K562 (cell line): Measurements from ENCODE around the gene BRD3. TPM values are rescaled to one million over a fixed set of nuclear protein-coding genes. Genes with fewer than 3 reads are reported as not detected.

Experiments used
- ETS1 ChIP-seq: conservative IDR thresholded peaks from 2 replicates; pipeline ENCODE4 v1.6.1; 2011; ENCODE audit warnings: low read depth, mild to moderate bottlenecking, low read length; ENCODE audit not compliant: control insufficient read depth
- FOXK2 ChIP-seq, 2 experiments: fragments of 450-650 bp; IDR thresholded peaks in 1 of 2; conservative IDR thresholded peaks in 1 of 2; 2 replicates each; pipeline ENCODE4 v1.6.1; 2016; ENCODE audit warnings: low read depth in 2 of 2, mild to moderate bottlenecking in 1 of 2
- PHF8 ChIP-seq: fragments of 200-600 bp; sonication (generic); IDR thresholded peaks from 2 replicates; pipeline ENCODE4 v1.6.1; 2012; ENCODE audit warnings: mixed run types, mild to moderate bottlenecking, inconsistent platforms, low read length, moderate library complexity, borderline replicate concordance
- PRDM10 ChIP-seq: fragments of 450-650 bp; IDR thresholded peaks from 2 replicates; pipeline ENCODE4 v1.6.1; 2018; ENCODE audit not compliant: partially characterized antibody
- SMARCA4 ChIP-seq: fragments of 450-650 bp; IDR thresholded peaks from 2 replicates; pipeline ENCODE4 v1.6.1; 2016
- TAF1 ChIP-seq: IDR thresholded peaks from 2 replicates; pipeline ENCODE4 v1.6.1; 2011; ENCODE audit warnings: mild to moderate bottlenecking, low read length, moderate library complexity; ENCODE audit not compliant: insufficient read depth, control insufficient read depth, severe bottlenecking; ENCODE audit errors: extremely low read depth
- ZMIZ1 ChIP-seq, 2 experiments: fragments of 150-350 bp in 1 of 2; IDR thresholded peaks; 2 replicates each; pipeline ENCODE4 v1.6.1; 2012 to 2016; ENCODE audit warnings: low read depth in 2 of 2, low read length in 2 of 2, mild to moderate bottlenecking in 1 of 2, moderate library complexity in 1 of 2
- ZNF740 ChIP-seq, 3 experiments: fragments of 200-800 bp in 1 of 3; sonication (Bioruptor generic) in 1 of 3; sonication (generic) in 1 of 3; formaldehyde crosslinking in 1 of 3; IDR thresholded peaks; 2 replicates each; pipeline versions ENCODE4 v1.6.1 to v1.8.0; 2016 to 2022; ENCODE audit warnings: mild to moderate bottlenecking in 2 of 3, missing compliant biosample characterization in 2 of 3, missing genetic modification characterization in 2 of 3, missing genetic modification reagents in 1 of 3
- ZNF778 ChIP-seq: fragments of 450-650 bp; formaldehyde crosslinking; IDR thresholded peaks from 2 replicates; pipeline ENCODE4 v1.4.0; 2020; ENCODE audit warnings: mild to moderate bottlenecking, moderate library complexity
- polyA plus RNA-seq, 8 experiments: library from polyadenylated mRNA; depleted of rRNA in 4 of 8; stranded (reverse) in 5 of 8; unstranded in 3 of 8; fragments of >200 nt; fragmentation: Nextera tagmentation in 2 of 8; fragmentation: Illumina TruSeq in 1 of 8; extraction: Ambion mirVana in 2 of 8; extraction: Trizol in 1 of 8; gene quantifications; 2 replicates each; pipeline versions ENCODE4 v1.2.1 to v1.2.3, GENCODE V29; 2011 to 2014; ENCODE audit warnings: inconsistent platforms in 1 of 8, missing spikeins in 1 of 8
- total RNA-seq, 7 experiments: library from RNA; depleted of rRNA in 6 of 7; stranded (reverse); fragments of >200 nt in 6 of 7; fragmentation: Illumina TruSeq in 2 of 7; extraction: Trizol in 2 of 7; gene quantifications; 2 replicates each; pipeline versions ENCODE4 v1.2.1 to v1.2.3, GENCODE V29; 2011 to 2021; ENCODE audit warnings: low replicate concordance in 1 of 7
- TF ChIP-seq, protein P1 (sequence below): sonication (generic); formaldehyde crosslinking; IDR thresholded peaks from 2 replicates; pipeline ENCODE4 v1.8.0; 2022; ENCODE audit warnings: missing genetic modification reagents, mild to moderate bottlenecking, moderate library complexity, borderline replicate concordance
- TF ChIP-seq, protein P2 (sequence below), 2 experiments: fragments of 450-650 bp; conservative IDR thresholded peaks; 2 replicates each; pipeline ENCODE4 v1.6.1; 2017; ENCODE audit warnings: mild to moderate bottlenecking in 2 of 2, moderate library complexity in 2 of 2

BRD3 gene
- total and polyA plus RNA-seq, 9 of the 15 experiments (the other 6 are each of a cell fraction or from before 2014, with no cell fraction given) = 0.82 to 37.1 (median 4.2) TPM

DNA sequence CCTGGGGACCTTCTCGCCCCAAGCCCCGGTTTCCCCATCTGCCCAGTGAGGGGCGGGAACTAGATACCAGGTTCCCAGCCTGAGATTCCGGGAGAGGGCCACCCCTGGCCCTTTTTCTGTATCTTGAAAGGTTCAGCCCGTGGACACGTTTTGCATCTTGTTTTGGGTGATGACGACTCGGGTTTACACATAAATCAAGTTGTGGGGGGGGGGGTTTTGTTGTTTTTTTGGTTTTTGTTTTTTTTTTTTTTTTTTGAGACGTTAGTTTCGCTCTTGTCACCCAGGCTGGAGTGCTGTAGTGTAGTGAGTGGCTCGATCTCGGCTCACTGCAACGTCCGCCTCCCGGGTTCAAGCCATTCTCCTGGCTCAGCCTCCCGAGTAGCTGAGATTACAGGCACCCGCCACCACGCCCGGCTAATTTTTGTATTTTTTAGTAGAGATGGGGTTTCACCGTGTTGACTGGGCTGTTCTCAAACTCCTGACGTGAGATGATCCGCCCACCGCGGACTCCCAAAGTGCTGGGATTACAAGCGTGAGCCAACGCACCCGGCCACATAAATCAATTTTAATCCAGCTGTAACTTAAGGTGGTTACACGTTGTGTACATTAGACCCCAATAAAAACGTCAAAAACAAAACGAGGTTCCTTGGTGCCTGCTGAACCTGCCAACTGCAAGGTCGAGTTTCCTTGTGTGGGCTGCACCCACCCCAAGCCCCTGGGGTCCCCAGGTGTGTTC, 1.1 kb upstream of the BRD3 start (continued):
- TF ChIP-seq PRDM10 (peak; percentile 79), ZNF778 (no peak), TAF1 (no peak), ZNF740 (CRISPR knock-in tag; IDR thresholded peaks at IDR 0.05) (no peak), ZNF740 (tag; IDR thresholded peaks at IDR 0.05) (0 out of 4 replicates have a peak, but pooled peaks of 1 of the 2 experiments have one; percentile 62), ZMIZ1 (IDR thresholded peaks at IDR 0.05; ENCODE audit: low read depth in 2 of 2, low read length in 2 of 2) (no peak), FOXK2 (conservative IDR thresholded peaks at IDR 0.05 in 1 of 2, IDR thresholded peaks at IDR 0.05 in 1 of 2; ENCODE audit: low read depth in 2 of 2) (peak; percentile 25 to 36; a peak in 1 of 4 replicates), SMARCA4 (peak; percentile 20; the same call in 1 of the 2 replicates), ETS1 (peak; percentile 16; the same call in 1 of the 2 replicates), PHF8 (peak; percentile 40; the same call in 1 of the 2 replicates)
- TF ChIP-seq, protein P1, sequence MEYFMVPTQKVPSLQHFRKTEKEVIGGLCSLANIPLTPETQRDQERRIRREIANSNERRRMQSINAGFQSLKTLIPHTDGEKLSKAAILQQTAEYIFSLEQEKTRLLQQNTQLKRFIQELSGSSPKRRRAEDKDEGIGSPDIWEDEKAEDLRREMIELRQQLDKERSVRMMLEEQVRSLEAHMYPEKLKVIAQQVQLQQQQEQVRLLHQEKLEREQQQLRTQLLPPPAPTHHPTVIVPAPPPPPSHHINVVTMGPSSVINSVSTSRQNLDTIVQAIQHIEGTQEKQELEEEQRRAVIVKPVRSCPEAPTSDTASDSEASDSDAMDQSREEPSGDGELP (CRISPR knock-in tag) = 0 out of 2 replicates have a peak, but pooled peaks have one; percentile 36
- TF ChIP-seq, protein P2, sequence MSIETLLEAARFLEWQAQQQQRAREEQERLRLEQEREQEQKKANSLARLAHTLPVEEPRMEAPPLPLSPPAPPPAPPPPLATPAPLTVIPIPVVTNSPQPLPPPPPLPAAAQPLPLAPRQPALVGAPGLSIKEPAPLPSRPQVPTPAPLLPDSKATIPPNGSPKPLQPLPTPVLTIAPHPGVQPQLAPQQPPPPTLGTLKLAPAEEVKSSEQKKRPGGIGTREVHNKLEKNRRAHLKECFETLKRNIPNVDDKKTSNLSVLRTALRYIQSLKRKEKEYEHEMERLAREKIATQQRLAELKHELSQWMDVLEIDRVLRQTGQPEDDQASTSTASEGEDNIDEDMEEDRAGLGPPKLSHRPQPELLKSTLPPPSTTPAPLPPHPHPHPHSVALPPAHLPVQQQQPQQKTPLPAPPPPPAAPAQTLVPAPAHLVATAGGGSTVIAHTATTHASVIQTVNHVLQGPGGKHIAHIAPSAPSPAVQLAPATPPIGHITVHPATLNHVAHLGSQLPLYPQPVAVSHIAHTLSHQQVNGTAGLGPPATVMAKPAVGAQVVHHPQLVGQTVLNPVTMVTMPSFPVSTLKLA (conservative IDR thresholded peaks at IDR 0.05) = peak; percentile 20 to 47; a peak in 1 of 4 replicates
